ENCODE data around the gene LMO1. TPM values are rescaled to one million over a fixed set of nuclear protein-coding genes. Genes with fewer than 3 reads are reported as not detected.

The LMO1 gene
- total RNA-seq, 3 donors from 2014 or later (not counting 1 experiment from before 2014, with no cell fraction given), result not detected

- H3K9me3 Mint-ChIP-seq, result no peaks in the 10 kb centered on the region
- no peak for ATAC-seq
- H3K4me1 Mint-ChIP-seq, result no peaks in the 10 kb centered on the region
- no peak overlapping the region for H3K27ac ChIP-seq (ENCODE audit: low read length)
- TF ChIP-seq CTCF (IDR thresholded peaks at IDR 0.05), result no peak
- H3K36me3 Mint-ChIP-seq, result no peaks in the 10 kb centered on the region
- H3K36me3 ChIP-seq (ENCODE audit: control insufficient read depth, insufficient read depth, low read length), result no peaks in the 10 kb centered on the region
- H3K4me1 ChIP-seq (ENCODE audit: control insufficient read depth, insufficient read depth, low read length), result no peaks in the 10 kb centered on the region
- H3K27me3 ChIP-seq (ENCODE audit: control insufficient read depth, insufficient read depth, low read length), result no peaks in the 10 kb centered on the region
- 89% methylated on average over 11 of the region's 11 CpGs for WGBS (ENCODE audit: insufficient coverage)
- no peak for DNase-seq
- H3K27ac Mint-ChIP-seq, result no peak overlapping the region
- no peak overlapping the region for H3K4me3 ChIP-seq (ENCODE audit: low read length)
- no peaks in the 10 kb centered on the region for H3K9me3 ChIP-seq (ENCODE audit: control insufficient read depth, insufficient read depth, low read length)
- intact Hi-C loops (cut with micrococcal nuclease), result no loop called here
- H3K4me3 Mint-ChIP-seq, result no peak overlapping the region
- H3K27me3 Mint-ChIP-seq (ENCODE audit: low read depth in 2 of 2), result no peaks in the 10 kb centered on the region
Measured at GRCh38 chr11:8310743-8311298, 47.1 kb upstream of the LMO1 start.

GRCh38 chr11:8309862-8310261 is 46.2 kb upstream of the LMO1 start:
- 66% methylated on average over 3 of the region's 3 CpGs for WGBS (ENCODE audit: insufficient coverage)
- Mint-ChIP-seq H3K4me1 (no peaks in the 10 kb centered on the region), H3K27ac (no peak overlapping the region), H3K27me3 (ENCODE audit: low read depth in 2 of 2) (peaks cover 0 to 2% of the 10 kb centered on the region in 2 donors), H3K9me3 (peaks cover 0 to under 1% of the 10 kb centered on the region in 2 donors), H3K36me3 (no peaks in the 10 kb centered on the region), H3K4me3 (no peak overlapping the region)
- no peak for TF ChIP-seq CTCF (IDR thresholded peaks at IDR 0.05)
- no peak overlapping the region for H3K4me3 ChIP-seq (ENCODE audit: low read length)
- no peak overlapping the region for H3K27ac ChIP-seq (ENCODE audit: low read length)
- ATAC-seq, result no peak
- H3K4me1 ChIP-seq (ENCODE audit: control insufficient read depth, insufficient read depth, low read length), result no peaks in the 10 kb centered on the region
- H3K27me3 ChIP-seq (ENCODE audit: control insufficient read depth, insufficient read depth, low read length), result no peaks in the 10 kb centered on the region
- no peak for DNase-seq
- intact Hi-C loops (cut with micrococcal nuclease), result no loop called here
- H3K9me3 ChIP-seq (ENCODE audit: control insufficient read depth, insufficient read depth, low read length), result no peaks in the 10 kb centered on the region
- no peaks in the 10 kb centered on the region for H3K36me3 ChIP-seq (ENCODE audit: control insufficient read depth, insufficient read depth, low read length)

- H3K4me1 ChIP-seq (ENCODE audit: control insufficient read depth, insufficient read depth, low read length), result no peaks in the 10 kb centered on the region
- intact Hi-C loops (cut with micrococcal nuclease), result no loop called here
- H3K4me3 ChIP-seq (ENCODE audit: low read length), result no peak overlapping the region
- Mint-ChIP-seq H3K9me3 (peaks cover 0 to 4% of the 10 kb centered on the region in 2 donors), H3K4me3 (no peak overlapping the region), H3K36me3 (no peaks in the 10 kb centered on the region), H3K27me3 (ENCODE audit: low read depth in 2 of 2) (peaks cover 0 to 7% of the 10 kb centered on the region in 2 donors), H3K4me1 (no peaks in the 10 kb centered on the region), H3K27ac (no peak overlapping the region)
- H3K9me3 ChIP-seq (ENCODE audit: control insufficient read depth, insufficient read depth, low read length), result no peaks in the 10 kb centered on the region
- ATAC-seq, result no peak
- H3K27ac ChIP-seq (ENCODE audit: low read length), result no peak overlapping the region
- TF ChIP-seq CTCF (IDR thresholded peaks at IDR 0.05), result no peak
- H3K36me3 ChIP-seq (ENCODE audit: control insufficient read depth, insufficient read depth, low read length), result no peaks in the 10 kb centered on the region
- no peak for DNase-seq
- no peaks in the 10 kb centered on the region for H3K27me3 ChIP-seq (ENCODE audit: control insufficient read depth, insufficient read depth, low read length)
- 61% methylated on average over 9 of the region's 9 CpGs for WGBS (ENCODE audit: insufficient coverage)
Measured at GRCh38 chr11:8309311-8309710, 45.6 kb upstream of the LMO1 start.

GRCh38 chr11:8307601-8308000 is 43.9 kb upstream of the LMO1 start:
- Histone ChIP-seq H3K36me3 (ENCODE audit: control insufficient read depth, insufficient read depth, low read length) (no peaks in the 10 kb centered on the region), H3K4me1 (ENCODE audit: control insufficient read depth, insufficient read depth, low read length) (no peaks in the 10 kb centered on the region), H3K9me3 (ENCODE audit: control insufficient read depth, insufficient read depth, low read length) (no peaks in the 10 kb centered on the region), H3K27ac (ENCODE audit: low read length) (no peak overlapping the region), H3K4me3 (ENCODE audit: low read length) (no peak overlapping the region), H3K27me3 (ENCODE audit: control insufficient read depth, insufficient read depth, low read length) (no peaks in the 10 kb centered on the region)
- DNase-seq (no peak), ATAC-seq (no peak)
- peaks cover 0 to 4% of the 10 kb centered on the region in 2 donors for H3K9me3 Mint-ChIP-seq
- intact Hi-C loops (cut with micrococcal nuclease), result no loop called here
- peaks cover 0 to 9% of the 10 kb centered on the region in 2 donors for H3K27me3 Mint-ChIP-seq (ENCODE audit: low read depth in 2 of 2)
- WGBS (ENCODE audit: insufficient coverage), result 91% methylated on average over 8 of the region's 8 CpGs
- no peaks in the 10 kb centered on the region for H3K4me1 Mint-ChIP-seq
- H3K4me3 Mint-ChIP-seq, result no peak overlapping the region
- H3K36me3 Mint-ChIP-seq, result no peaks in the 10 kb centered on the region
- H3K27ac Mint-ChIP-seq, result no peak overlapping the region
- TF ChIP-seq CTCF (IDR thresholded peaks at IDR 0.05), result no peak
